PFSK-1 (cell line): ENCODE measurements around the gene F3.

ENCODE experiments used
- FOXP2 ChIP-seq: optimal IDR thresholded peaks from 2 replicates; pipeline ENCODE3; 2011; ENCODE audit warnings: borderline replicate concordance, control low read depth, inconsistent platforms; ENCODE audit not compliant: insufficient read depth; ENCODE audit errors: extremely low read length, extremely low read depth
- POLR2AphosphoS5 ChIP-seq: IDR thresholded peaks from 2 replicates; pipeline ENCODE4 v1.6.1; 2012; ENCODE audit warnings: low read depth, mild to moderate bottlenecking, control low read depth, low read length, moderate library complexity
- TAF1 ChIP-seq: IDR thresholded peaks from 2 replicates; pipeline ENCODE4 v1.6.1; 2012; ENCODE audit warnings: low read length, control low read depth, borderline replicate concordance; ENCODE audit not compliant: insufficient read depth
- TF ChIP-seq, protein P1 (sequence below), 2 experiments: IDR thresholded peaks; 2 replicates each; pipeline versions ENCODE4 v1.6.1 to v1.8.0; 2011 to 2012; ENCODE audit warnings: low read depth in 2 of 2, low read length in 2 of 2, control low read depth in 1 of 2, inconsistent platforms in 1 of 2, mild to moderate bottlenecking in 1 of 2, moderate library complexity in 1 of 2; ENCODE audit not compliant: insufficient read depth in 1 of 2

GRCh38 chr1:94538243-94538827 is 3.2 kb downstream of the F3 start:
- no peak for TF ChIP-seq POLR2AphosphoS5
- no peak for TF ChIP-seq TAF1
- TF ChIP-seq FOXP2 = no peak
- TF ChIP-seq, protein P1, sequence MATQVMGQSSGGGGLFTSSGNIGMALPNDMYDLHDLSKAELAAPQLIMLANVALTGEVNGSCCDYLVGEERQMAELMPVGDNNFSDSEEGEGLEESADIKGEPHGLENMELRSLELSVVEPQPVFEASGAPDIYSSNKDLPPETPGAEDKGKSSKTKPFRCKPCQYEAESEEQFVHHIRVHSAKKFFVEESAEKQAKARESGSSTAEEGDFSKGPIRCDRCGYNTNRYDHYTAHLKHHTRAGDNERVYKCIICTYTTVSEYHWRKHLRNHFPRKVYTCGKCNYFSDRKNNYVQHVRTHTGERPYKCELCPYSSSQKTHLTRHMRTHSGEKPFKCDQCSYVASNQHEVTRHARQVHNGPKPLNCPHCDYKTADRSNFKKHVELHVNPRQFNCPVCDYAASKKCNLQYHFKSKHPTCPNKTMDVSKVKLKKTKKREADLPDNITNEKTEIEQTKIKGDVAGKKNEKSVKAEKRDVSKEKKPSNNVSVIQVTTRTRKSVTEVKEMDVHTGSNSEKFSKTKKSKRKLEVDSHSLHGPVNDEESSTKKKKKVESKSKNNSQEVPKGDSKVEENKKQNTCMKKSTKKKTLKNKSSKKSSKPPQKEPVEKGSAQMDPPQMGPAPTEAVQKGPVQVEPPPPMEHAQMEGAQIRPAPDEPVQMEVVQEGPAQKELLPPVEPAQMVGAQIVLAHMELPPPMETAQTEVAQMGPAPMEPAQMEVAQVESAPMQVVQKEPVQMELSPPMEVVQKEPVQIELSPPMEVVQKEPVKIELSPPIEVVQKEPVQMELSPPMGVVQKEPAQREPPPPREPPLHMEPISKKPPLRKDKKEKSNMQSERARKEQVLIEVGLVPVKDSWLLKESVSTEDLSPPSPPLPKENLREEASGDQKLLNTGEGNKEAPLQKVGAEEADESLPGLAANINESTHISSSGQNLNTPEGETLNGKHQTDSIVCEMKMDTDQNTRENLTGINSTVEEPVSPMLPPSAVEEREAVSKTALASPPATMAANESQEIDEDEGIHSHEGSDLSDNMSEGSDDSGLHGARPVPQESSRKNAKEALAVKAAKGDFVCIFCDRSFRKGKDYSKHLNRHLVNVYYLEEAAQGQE (IDR thresholded peaks at IDR 0.05; ENCODE audit: insufficient read depth in 1 of 2, low read depth in 2 of 2, low read length in 2 of 2) = no peak
